Measurements from ENCODE around the gene NPM3.

- TF ChIP-seq CTCF (IDR thresholded peaks at IDR 0.05; ENCODE audit: low read length) (no peak), EZH2 (optimal IDR thresholded peaks at IDR 0.05; ENCODE audit: low read depth, low read length) (no peak)
These were observed 49.1 kb upstream of the NPM3 start for GRCh38 chr10:101832325-101832771.
